RPMI7951 (cell line): ENCODE results near the gene SELENOP. TPM values are rescaled to one million over a fixed set of nuclear protein-coding genes. Genes with fewer than 3 reads are reported as not detected.

Experiments used
- total RNA-seq: library from RNA; depleted of rRNA; stranded (reverse); fragments of >200 nt; shearing (Covaris generic); gene quantifications from 2 replicates; pipeline ENCODE4 v1.2.3, GENCODE V29; 2014; rRNA removed

The SELENOP gene
- total RNA-seq, 1 experiment from 2014 or later = 0.48 TPM

Other genes with a start within 250 kb of the SELENOP start
- 0.60 and 0.78 TPM in 2 replicates for gene CCDC152, start 55.1 kb downstream of the SELENOP start, total RNA-seq
- 2.6 and 3.2 TPM in 2 replicates for gene ANXA2R, start 228.4 kb upstream of the SELENOP start, total RNA-seq